Panc1 (cell line): Measurements from ENCODE around the gene CRIP1. TPM values are rescaled to one million over a fixed set of nuclear protein-coding genes. Genes with fewer than 3 reads are reported as not detected.

Experiments used
- ATAC-seq: fragments of 200-7000 bp; cut with Tn5 transposase; 2 replicates; pipeline ENCODE4 v1.9.1; 2020; ENCODE audit warnings: mild to moderate bottlenecking, moderate library complexity
- BruUV-seq: library from RNA; stranded (reverse); fragments of 400-500 nt; replicated peaks from 2 replicates; lab custom pipeline; 2021; lab: Mats Ljungman, UMichigan
- CTCF ChIA-PET: fragments of 300-600 bp; sonication (Branson Sonifier 250); formaldehyde crosslinking; loops from one replicate; lab custom pipeline; 2022; ENCODE audit warnings: antibody characterized with exemption; lab: Charles Lee
- POLR2A ChIA-PET: fragments of 300-600 bp; sonication (Branson Sonifier 250); formaldehyde crosslinking; loops from one replicate; lab custom pipeline; 2022; ENCODE audit warnings: antibody characterized with exemption; lab: Charles Lee
- DNase-seq: peaks from one replicate; pipeline ENCODE4 v3.0.0-alpha.2; 2010; ENCODE audit warnings: low read depth, low spot score
- H3K27ac ChIP-seq: 2 replicates; pipeline ENCODE4 v1.5.1; 2011; ENCODE audit warnings: mild to moderate bottlenecking, low read length, inconsistent platforms
- H3K27me3 ChIP-seq: fragments of 200-500 bp; sonication (Bioruptor generic); 2 replicates; pipeline ENCODE4 v1.6.0; 2014; ENCODE audit warnings: low read length, inconsistent platforms; ENCODE audit not compliant: control insufficient read depth, insufficient read depth
- H3K36me3 ChIP-seq: fragments of 200-500 bp; sonication (Bioruptor generic); 2 replicates; pipeline ENCODE4 v1.5.1; 2014; ENCODE audit warnings: inconsistent platforms, mild to moderate bottlenecking, low read length, moderate library complexity; ENCODE audit not compliant: control insufficient read depth, insufficient read depth
- H3K4me1 ChIP-seq: 2 replicates; pipeline ENCODE4 v1.5.1; 2011; ENCODE audit warnings: inconsistent platforms, mild to moderate bottlenecking, low read length, moderate library complexity; ENCODE audit not compliant: control insufficient read depth, insufficient read depth
- H3K4me3 ChIP-seq, 2 experiments: 2 replicates each; pipeline ENCODE4 v1.5.1; 2011 to 2012; ENCODE audit warnings: low read depth in 2 of 2, low read length in 2 of 2, mild to moderate bottlenecking in 2 of 2, inconsistent platforms in 1 of 2, moderate library complexity in 1 of 2
- H3K9me3 ChIP-seq: fragments of 200-500 bp; sonication (Bioruptor generic); 2 replicates; pipeline ENCODE4 v1.5.1; 2014; ENCODE audit warnings: low read depth, mild to moderate bottlenecking, inconsistent platforms, low read length, moderate library complexity; ENCODE audit not compliant: control insufficient read depth, insufficient read depth
- POLR2AphosphoS5 ChIP-seq: IDR thresholded peaks from 2 replicates; pipeline ENCODE4 v1.6.1; 2012; ENCODE audit warnings: mild to moderate bottlenecking, low read depth, low read length, moderate library complexity
- SIN3A ChIP-seq: IDR thresholded peaks from 2 replicates; pipeline ENCODE4 v1.6.1; 2012; ENCODE audit warnings: low read depth, mild to moderate bottlenecking, low read length, moderate library complexity, borderline replicate concordance; ENCODE audit not compliant: insufficient read depth
- TCF7L2 ChIP-seq: IDR thresholded peaks from 2 replicates; pipeline ENCODE4 v1.6.1; 2011; ENCODE audit warnings: mild to moderate bottlenecking, low read depth, low read length, inconsistent platforms
- in situ Hi-C: cut with HindIII; loops from 2 replicates; pipeline ENCODE4 v1.10.0; 2016; ENCODE audit warnings: low sequenced_read_pairs, low pct_unique_long_range_greater_than_20kb
- intact Hi-C: fragments of 100-400 bp; cut with micrococcal nuclease; formaldehyde crosslinking; loops from one replicate; pipeline ENCODE4 v1.10.0; 2022; ENCODE audit not compliant: unreplicated experiment
- total RNA-seq: library from RNA; stranded (reverse); gene quantifications from one replicate; pipeline ENCODE4 v1.2.1, GENCODE V29; 2021; ENCODE audit not compliant: unreplicated experiment
- TF ChIP-seq, protein P1 (sequence below): fragments of 450-650 bp; IDR thresholded peaks from 2 replicates; pipeline ENCODE4 v1.5.1; 2017; ENCODE audit warnings: mild to moderate bottlenecking
- TF ChIP-seq, protein P2 (sequence below), 2 experiments: IDR thresholded peaks; 2 replicates each; pipeline ENCODE4 v1.6.1; 2011 to 2012; ENCODE audit warnings: low read depth in 2 of 2, control low read depth in 1 of 2, low read length in 1 of 2, mild to moderate bottlenecking in 1 of 2, moderate library complexity in 1 of 2; ENCODE audit not compliant: insufficient read depth in 1 of 2

CRIP1 gene
- total RNA-seq, 1 experiment from 2014 or later = 1,056 TPM

DNA sequence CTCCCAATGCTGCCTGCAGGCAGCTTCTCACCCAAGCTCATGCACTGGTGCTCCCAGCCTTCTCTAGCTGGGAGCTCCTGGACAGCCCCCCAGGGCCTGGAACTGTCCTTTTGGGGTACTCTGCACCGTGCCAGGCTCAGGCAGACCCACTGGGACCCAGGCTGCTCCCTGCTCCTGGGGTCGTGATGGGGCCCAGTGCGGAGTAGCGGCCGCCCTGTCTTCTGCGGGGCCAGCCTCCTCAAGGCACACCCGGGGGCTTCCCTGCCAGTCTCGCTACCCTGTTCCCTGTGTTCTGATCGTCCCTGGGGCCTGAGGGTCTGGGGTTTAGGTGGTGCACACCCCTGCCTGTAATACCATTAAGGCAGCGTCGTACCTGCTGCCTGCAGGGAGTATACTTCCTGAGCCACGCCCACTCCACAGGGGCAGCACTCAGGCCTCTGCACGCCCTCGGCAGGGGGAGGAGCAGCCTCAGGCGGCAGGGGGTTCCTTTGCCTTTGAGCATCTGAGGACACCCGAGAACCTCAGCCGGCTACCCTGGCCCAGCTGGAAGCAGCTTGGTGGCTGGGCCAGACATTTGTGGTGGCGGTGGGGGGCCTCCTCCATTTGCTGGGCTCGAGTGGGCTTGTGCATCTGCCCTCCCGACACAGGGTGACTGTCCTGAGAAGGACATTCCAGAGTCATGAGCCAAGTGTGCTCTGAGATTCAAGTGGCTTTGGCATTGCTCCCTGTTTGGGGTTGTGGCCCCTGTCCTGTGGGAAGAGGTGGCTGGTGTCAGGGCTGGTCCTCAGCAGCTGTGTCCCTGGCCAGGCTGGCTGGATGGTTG lies 21.3 kb upstream of the CRIP1 start:
- Histone ChIP-seq H3K27me3 (no peaks in the 10 kb centered on the region), H3K27ac (no peak overlapping the region), H3K36me3 (no peaks in the 10 kb centered on the region), H3K4me3 (no peak overlapping the region), H3K9me3 (no peaks in the 10 kb centered on the region), H3K4me1 (peaks cover 18% of the 10 kb centered on the region)
- intact Hi-C loops (no loop called here), in situ Hi-C loops (no loop called here)
- BruUV-seq = no TSS peak
- CTCF ChIA-PET = no interaction called here
- DNase-seq (no peak), ATAC-seq (peak; percentile 36)
- POLR2A ChIA-PET = no interaction called here
- TF ChIP-seq, protein P1, sequence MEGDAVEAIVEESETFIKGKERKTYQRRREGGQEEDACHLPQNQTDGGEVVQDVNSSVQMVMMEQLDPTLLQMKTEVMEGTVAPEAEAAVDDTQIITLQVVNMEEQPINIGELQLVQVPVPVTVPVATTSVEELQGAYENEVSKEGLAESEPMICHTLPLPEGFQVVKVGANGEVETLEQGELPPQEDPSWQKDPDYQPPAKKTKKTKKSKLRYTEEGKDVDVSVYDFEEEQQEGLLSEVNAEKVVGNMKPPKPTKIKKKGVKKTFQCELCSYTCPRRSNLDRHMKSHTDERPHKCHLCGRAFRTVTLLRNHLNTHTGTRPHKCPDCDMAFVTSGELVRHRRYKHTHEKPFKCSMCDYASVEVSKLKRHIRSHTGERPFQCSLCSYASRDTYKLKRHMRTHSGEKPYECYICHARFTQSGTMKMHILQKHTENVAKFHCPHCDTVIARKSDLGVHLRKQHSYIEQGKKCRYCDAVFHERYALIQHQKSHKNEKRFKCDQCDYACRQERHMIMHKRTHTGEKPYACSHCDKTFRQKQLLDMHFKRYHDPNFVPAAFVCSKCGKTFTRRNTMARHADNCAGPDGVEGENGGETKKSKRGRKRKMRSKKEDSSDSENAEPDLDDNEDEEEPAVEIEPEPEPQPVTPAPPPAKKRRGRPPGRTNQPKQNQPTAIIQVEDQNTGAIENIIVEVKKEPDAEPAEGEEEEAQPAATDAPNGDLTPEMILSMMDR = no peak
- TF ChIP-seq SIN3A (no peak), TCF7L2 (no peak), POLR2AphosphoS5 (no peak)
- TF ChIP-seq, protein P2, sequence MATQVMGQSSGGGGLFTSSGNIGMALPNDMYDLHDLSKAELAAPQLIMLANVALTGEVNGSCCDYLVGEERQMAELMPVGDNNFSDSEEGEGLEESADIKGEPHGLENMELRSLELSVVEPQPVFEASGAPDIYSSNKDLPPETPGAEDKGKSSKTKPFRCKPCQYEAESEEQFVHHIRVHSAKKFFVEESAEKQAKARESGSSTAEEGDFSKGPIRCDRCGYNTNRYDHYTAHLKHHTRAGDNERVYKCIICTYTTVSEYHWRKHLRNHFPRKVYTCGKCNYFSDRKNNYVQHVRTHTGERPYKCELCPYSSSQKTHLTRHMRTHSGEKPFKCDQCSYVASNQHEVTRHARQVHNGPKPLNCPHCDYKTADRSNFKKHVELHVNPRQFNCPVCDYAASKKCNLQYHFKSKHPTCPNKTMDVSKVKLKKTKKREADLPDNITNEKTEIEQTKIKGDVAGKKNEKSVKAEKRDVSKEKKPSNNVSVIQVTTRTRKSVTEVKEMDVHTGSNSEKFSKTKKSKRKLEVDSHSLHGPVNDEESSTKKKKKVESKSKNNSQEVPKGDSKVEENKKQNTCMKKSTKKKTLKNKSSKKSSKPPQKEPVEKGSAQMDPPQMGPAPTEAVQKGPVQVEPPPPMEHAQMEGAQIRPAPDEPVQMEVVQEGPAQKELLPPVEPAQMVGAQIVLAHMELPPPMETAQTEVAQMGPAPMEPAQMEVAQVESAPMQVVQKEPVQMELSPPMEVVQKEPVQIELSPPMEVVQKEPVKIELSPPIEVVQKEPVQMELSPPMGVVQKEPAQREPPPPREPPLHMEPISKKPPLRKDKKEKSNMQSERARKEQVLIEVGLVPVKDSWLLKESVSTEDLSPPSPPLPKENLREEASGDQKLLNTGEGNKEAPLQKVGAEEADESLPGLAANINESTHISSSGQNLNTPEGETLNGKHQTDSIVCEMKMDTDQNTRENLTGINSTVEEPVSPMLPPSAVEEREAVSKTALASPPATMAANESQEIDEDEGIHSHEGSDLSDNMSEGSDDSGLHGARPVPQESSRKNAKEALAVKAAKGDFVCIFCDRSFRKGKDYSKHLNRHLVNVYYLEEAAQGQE (IDR thresholded peaks at IDR 0.05; ENCODE audit: insufficient read depth in 1 of 2, low read depth in 2 of 2, low read length in 1 of 2) = no peak

DNA sequence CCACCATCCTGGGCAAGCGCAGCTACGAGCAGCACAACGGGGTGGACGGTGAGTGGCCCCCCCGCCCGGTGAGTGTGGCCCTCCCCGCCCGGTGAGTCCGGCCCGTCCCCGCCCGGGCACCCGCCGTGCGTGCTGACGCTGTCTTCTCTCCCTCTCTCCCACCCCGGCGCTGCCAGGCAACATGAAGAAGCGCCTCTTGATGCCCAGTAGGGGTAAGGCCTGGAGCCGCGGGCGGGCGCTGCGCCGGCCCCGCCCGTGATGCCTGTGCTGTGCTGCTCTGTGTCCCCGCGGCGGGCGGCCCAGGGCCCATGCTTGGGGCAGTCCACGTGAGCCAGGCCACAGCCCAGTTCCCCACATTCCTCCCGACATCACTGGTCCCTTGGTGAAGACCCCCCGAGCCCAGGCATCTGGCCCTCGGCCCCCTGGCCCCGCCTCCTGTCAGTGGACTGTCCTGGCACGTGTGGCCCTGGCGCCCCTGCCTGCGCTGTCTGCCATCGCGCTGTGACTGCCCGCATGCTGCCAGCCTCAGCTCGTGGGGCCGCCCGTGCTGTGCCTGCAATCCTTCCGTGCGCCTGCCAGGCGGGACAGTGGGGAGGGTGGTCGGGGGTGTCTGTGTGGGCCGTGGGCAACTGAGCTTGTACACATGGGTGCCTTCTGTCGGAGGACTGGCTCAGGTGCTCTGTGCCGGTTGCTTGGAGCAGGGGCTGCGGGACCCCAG lies 20.0 kb upstream of the CRIP1 start:
- Histone ChIP-seq H3K4me1 (peaks cover 27% of the 10 kb centered on the region), H3K27me3 (no peaks in the 10 kb centered on the region), H3K36me3 (no peaks in the 10 kb centered on the region), H3K27ac (no peak overlapping the region), H3K9me3 (no peaks in the 10 kb centered on the region), H3K4me3 (no peak overlapping the region)
- no TSS peak for BruUV-seq
- TF ChIP-seq TCF7L2 (no peak), POLR2AphosphoS5 (no peak), SIN3A (no peak)
- TF ChIP-seq, protein P1 = no peak
- TF ChIP-seq, protein P2 (IDR thresholded peaks at IDR 0.05; ENCODE audit: insufficient read depth in 1 of 2, low read depth in 2 of 2, low read length in 1 of 2) = no peak
- intact Hi-C loops = no loop called here
- ChIA-PET POLR2A (no interaction called here), CTCF (no interaction called here)
- no peak for DNase-seq
- ATAC-seq = no peak
- in situ Hi-C loops = no loop called here
